ENCODE measurements around the gene PLA2G4A.

GRCh38 chr1:186782791-186783190 is 46.0 kb upstream of the PLA2G4A start:
- TF ChIP-seq POLR2AphosphoS5 (IDR thresholded peaks at IDR 0.05; ENCODE audit: low read depth) (no peak), CTCF (IDR thresholded peaks at IDR 0.05; ENCODE audit: insufficient read depth, low read length) (no peak), GABPA (IDR thresholded peaks at IDR 0.05; ENCODE audit: low read depth) (no peak), REST (IDR thresholded peaks at IDR 0.05; ENCODE audit: insufficient replicate concordance, low read depth) (no peak)
